Femur (tissue), 1 donor: ENCODE data around the gene ZSCAN18.

Experiments used
- DNase-seq: peaks from one replicate; pipeline ENCODE4 v3.0.0-alpha.2; 2017

The ZSCAN18 gene

DNA sequence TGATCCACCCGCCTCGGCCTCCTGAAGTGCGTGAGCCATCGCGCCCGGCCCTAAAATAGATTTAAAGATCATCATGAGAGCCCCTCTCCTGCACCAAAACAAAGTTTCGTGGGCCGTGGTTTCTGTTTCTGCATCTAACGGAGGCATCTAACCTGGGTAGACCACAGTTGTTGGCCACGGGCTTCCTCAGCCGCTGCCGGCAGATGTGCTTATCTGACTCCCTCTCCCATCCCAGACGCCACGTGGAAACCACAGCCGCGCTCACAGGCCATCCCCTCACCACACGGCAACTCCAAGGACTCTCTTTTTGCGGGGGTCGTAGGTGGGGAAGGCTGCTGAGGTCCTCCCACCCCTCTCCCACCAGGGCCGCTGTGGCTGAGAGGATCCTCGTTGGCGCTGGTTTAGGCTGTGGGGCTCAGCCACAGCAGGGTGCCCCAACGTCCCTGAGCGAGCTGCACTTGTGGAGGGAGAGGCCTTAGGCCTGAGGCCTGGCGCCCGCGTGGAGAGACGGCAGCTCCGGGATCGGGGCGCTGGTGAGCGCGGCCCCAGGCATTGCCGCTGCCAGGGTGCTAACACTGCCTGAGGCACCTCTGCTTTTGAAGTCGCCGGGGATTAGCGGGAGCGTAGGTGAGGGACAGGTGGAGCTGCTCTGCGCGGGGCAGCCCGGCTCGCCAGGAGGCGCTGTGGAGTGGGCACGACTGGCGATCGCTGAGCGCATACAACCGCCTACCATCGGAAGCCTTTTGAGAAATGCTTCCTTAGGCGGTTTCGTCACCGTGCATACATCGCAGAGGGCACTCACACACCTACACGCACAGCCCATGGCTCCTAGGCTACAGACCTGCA lies 55.3 kb downstream of the ZSCAN18 start:
- DNase-seq: no peak

DNA sequence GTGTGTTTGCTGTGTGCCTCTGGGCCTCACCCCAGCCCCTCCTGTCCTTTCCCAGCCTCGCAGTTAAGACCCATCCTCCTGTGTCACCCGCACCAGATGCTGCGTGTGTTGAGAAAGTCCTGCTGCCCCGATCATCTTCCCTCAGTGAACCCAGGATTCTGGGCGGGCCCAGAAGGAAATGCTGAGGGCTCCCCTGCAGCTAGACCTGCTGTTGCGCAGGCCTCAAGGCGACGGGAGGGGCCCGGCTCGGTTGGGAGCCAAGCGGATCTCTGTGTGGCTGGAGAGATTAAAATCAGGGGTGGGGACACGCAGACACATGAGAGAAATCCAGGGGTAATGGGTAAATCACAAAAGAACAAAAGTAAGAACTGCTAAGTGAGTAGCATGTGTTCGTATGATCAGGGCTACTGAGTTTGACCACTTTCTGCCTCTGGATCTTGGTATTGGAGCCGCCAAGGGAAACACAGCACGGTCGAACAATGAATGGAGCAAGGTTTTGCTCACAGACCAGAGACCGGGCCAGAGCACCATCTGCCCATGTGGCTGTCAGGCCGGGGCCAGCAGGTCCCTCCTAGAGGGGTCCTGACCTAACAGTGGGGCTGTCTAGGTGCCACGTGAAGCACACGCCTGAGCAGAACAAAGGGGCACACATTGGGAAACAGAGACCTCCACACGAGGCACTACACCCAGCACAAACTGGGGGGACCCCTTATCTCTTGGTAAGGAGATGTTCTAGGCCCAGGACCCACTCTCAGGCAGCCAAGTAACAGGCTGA lies 57.1 kb downstream of the ZSCAN18 start:
- no peak for DNase-seq

DNA sequence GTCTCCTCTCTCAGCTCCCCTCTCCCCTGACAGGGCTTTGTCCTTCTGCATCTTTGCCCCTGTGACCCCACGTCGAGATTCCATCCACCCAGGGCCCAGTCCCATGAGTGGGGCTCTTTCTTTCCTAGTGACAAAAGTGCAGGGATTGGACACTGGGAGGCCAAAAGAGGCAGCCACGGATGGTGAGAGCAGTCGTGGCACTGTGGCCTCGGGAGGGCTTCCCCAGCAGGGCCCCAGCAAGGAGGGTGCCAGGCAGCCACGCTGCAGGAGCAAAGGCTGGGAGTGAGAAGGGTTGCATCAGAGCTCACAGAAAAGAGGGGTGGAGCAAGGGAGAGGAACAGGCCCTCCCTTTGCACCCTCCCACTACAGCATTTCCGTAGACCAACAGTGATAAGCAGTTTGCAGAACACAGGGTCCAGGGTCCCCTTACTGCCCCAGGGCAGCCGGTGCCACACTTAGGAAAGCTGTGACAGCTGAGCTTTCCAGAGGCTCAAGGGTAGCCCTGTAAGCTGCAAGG lies 59.3 kb downstream of the ZSCAN18 start:
- DNase-seq: no peak

DNA sequence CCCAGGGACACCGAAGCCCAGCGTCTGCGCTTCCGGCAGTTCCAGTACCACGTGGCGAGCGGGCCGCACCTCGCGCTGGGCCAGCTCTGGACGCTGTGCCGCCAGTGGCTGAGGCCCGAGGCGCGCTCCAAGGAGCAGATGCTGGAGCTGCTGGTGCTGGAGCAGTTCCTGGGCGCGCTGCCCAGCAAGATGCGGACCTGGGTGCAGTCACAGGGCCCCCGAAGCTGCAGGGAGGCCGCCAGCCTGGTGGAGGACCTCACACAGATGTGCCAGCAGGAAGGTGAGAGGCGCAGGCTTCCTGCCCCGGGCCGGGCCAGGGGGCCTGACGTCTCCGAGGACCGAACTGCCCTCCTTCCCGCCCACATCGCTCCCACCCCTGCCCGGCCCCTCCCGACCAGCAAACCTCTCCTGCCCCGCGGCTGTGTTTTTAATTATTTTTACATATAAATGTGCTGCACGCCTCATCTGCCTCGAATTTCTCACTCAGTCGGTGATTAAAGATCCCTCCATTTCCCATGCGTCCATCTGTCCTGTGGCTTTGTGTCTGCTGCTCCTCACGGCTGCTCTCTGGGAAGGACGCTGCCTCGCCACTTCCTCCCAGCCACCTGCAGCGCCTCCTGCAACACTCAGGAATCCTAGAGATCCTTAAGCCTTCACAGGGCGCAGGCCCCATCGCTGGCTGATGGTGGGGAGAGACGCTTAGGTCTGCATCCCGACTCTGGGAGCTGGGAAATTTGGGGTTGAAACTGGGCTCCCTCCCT lies 59.9 kb downstream of the ZSCAN18 start:
- DNase-seq: peak; percentile 50

DNA sequence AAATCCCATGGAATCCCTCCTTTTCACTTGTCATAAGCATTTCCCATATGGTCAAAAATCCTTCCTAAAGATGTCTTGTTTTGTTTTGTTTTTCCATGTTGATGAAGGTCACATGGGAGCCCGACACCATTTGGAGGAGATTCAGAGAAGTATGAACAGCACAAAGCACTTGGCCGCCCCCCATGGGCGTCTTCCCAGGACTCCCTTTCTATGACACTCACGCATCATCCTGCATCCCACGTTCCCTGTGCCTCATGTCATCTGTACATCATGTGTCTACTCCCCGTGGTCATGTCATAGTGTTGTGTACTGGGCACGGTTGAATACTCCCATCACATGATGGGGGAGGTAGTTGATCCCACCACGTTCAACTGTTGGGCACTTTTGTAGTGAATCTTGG lies 62.2 kb downstream of the ZSCAN18 start:
- no peak for DNase-seq

DNA sequence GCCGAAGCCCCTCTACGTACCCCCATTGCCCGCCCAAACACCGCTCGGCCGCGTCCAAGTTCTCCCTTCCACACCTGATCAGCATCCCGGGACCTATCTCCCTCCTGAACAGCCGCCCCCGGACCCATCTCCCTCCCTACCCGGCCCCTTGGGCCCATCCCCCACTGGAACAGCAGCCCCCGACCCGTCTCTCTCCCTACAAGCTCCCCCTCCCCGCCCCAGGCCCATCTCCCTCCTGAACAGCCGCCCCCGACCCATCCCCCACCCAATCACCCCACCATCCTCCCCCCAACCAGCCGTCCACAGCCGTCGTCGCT lies 63.6 kb downstream of the ZSCAN18 start:
- DNase-seq: no peak
